PC-9 (cell line): Measurements from ENCODE around the gene CRY1.

Experiments
- EZH2 ChIP-seq: fragments of 200-600 bp; sonication (generic); IDR thresholded peaks from 2 replicates; pipeline ENCODE4 v1.8.0; 2017; ENCODE audit warnings: antibody characterized with exemption, low read depth
- TF ChIP-seq, protein P1 (sequence below): fragments of 200-600 bp; sonication (generic); conservative IDR thresholded peaks from 2 replicates; pipeline ENCODE4 v1.6.1; 2017; ENCODE audit warnings: mixed run types, antibody characterized with exemption, mild to moderate bottlenecking, moderate library complexity

DNA sequence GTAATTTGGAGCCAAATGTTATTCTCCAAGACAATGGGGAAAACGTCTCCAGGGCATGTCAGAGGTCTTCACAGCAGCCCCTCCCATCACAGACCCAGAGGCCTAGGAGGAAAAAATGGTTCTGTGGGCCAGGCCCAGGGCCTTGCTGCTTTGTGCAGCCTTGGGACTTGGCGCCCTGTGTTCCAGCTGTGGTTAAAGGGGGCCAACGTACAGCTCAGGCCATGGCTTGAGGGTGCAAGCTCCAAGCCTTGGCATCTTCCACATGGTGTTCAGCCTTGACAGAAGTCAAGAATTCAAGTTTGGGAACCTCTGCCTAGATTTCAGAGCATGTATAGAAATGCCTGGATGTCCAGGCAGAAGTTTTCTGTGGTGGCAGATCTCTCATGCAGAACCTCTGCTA lies 3.2 kb upstream of the CRY1 start:
- TF ChIP-seq, protein P1, sequence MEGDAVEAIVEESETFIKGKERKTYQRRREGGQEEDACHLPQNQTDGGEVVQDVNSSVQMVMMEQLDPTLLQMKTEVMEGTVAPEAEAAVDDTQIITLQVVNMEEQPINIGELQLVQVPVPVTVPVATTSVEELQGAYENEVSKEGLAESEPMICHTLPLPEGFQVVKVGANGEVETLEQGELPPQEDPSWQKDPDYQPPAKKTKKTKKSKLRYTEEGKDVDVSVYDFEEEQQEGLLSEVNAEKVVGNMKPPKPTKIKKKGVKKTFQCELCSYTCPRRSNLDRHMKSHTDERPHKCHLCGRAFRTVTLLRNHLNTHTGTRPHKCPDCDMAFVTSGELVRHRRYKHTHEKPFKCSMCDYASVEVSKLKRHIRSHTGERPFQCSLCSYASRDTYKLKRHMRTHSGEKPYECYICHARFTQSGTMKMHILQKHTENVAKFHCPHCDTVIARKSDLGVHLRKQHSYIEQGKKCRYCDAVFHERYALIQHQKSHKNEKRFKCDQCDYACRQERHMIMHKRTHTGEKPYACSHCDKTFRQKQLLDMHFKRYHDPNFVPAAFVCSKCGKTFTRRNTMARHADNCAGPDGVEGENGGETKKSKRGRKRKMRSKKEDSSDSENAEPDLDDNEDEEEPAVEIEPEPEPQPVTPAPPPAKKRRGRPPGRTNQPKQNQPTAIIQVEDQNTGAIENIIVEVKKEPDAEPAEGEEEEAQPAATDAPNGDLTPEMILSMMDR = no peak
- no peak for TF ChIP-seq EZH2
